HTERT RPE-1 (cell line): ENCODE measurements around the gene NCKAP5.
"Not testable (repeated sequence)": the region's sequence is repeated elsewhere in the genome, so short reads cannot be mapped to it uniquely, and the experiment has no call there.

ENCODE experiments used
- in situ Hi-C: fragments of 300-500 bp; cut with MboI; formaldehyde crosslinking; loops from 4 replicates; pipeline ENCODE4 v1.14.3; 2020; ENCODE audit warnings: low sequenced_read_pairs

Gene NCKAP5

DNA sequence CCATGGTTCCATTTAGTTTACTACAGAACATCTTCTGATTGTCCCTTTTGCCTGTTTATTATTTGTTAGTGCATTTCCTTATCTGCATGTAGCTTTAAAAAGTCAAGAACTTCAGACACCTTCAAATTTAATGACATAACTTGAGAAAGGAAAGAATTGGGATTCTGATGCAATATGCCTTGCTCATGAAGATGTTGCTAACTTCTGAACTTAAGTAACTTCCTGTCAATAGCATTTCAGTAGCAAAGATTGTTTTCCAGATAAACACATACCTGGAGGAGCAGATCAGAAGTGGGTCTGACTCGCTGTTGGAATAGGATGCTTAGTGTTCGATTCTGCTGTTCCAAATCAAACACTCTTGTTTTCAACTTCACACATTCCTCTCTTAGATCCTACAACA is 708.0 kb downstream of the NCKAP5 start:
- in situ Hi-C loops = no loop called here

DNA sequence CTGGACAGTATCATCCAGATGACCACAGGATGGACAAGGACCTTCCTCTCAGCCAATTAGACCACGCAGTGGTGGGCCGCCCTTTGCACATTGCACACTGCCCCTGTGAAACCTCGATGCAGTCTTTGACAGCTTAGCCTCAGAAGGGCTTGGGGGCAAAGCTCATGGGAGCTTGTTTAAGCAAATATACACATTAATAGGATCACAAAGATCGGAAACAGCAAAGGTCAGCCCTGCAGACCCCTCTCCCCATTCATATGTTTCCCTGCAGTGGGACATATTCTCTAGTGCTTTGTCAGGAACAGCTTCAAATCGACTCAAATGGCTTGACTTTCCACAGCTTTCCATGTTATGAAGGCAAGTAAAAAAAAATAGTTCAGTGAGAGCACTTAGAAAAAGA is 708.7 kb downstream of the NCKAP5 start:
- in situ Hi-C loops = no loop called here

DNA sequence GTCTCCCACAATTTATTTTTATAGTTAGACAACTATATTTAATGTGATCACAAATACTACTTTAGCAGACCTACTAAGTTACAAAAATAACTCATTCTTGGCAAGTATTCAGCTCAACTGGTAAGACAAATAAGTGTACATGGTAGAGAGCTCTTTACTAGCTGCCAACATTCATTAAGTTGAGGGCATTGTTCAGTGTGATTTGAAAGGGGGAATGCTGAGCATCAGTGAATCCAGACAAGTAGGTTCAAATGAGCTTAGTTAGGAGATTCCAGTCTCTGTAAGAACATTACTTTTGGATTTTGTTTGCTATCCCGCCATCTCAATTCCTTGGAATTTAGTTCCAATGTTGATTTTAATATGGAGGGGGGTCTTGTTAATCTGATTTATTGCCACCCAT is 710.9 kb downstream of the NCKAP5 start:
- in situ Hi-C loops = no loop called here

DNA sequence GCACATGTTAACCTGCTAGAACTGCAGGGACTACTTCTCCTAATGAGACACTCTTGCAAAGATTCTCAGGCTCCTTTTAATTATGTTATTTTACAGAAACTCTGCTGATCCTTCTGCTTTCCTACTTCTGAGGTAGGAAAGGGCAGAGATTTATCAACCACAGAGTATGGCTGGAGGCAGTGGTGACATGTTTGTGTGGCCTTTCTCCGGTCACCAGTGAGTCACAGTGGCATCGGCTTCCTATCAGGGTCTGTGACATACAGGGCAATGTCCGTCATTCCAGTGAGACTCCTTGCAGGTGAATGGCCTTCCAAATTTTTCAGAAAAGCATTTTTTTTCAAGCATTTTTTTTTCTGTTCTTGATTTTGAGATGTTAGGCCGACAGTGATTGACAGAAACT is 717.6 kb downstream of the NCKAP5 start:
- in situ Hi-C loops = no loop called here

DNA sequence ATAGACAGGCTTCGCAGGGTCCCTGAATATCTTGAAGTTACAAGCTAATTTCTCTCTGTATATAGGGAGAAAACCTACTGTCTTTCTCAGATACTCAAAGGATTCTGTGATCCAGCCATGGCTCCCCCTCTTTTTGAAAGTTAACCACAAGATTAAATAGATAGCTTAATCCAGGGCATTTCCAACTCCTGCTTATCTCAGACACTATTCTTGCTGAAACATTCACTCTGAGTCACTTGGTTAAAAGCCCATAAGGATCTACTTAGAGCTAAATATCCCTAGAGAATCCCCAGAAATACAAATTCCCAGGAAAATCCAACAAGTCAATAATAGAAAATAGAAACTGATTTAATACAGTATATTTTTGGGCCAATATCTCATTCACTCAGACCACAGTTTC is 719.1 kb downstream of the NCKAP5 start:
- in situ Hi-C loops = no loop called here

DNA sequence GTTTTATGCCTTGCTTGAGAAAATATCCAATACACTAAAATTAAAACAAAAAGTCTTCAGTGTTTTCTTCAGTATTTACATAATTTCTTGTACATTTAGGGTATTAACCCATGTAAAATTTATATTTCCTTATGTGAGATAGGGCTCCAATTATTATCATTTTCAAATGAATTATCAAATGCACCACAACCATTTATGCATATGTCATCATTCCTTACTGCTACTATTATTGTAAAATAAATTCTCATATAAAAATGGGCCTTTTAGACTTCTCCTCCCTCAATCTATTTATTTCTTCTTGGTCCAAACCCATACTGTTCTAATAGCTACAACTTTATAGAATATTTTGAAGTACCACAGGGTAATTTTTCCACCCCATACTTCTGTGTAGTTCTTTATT is 722.9 kb downstream of the NCKAP5 start:
- in situ Hi-C loops = no loop called here

DNA sequence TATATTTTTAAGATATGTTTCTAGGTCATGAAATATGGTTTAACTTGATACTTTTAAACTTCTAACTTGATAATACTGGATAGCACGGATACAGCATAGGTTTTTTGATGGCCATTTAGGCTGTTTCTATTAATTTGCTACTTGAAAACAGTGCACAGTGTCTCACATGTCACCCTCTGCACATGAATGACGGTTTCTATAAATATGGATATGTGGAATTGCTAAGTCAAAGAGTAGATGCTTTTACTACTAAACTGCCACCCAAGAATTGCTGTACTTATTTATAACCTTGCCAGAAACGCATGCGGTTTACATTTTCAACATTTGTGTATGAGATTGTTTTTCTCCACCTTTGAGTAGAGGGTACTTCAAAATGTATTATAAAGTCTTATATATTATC is 723.7 kb downstream of the NCKAP5 start:
- in situ Hi-C loops = no loop called here

DNA sequence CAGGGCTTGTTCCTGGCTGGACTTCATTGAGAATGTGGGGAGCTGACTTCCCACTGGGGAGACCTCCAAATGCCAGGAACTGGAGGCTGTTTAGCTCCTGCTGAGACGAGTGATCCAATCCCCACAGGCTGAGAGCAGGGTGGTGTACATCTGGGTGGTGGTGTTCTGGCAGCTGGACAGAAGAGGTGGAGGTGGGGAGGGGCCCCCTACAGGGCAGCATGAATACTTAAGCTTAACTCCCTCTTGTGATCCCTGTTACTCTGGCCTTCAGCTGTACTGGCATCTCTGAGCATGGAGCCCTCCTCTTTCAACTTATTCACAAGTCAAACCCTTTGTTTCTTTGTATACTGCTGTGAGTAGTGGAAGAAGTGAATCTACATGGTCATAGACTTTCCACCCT is 730.5 kb downstream of the NCKAP5 start:
- in situ Hi-C loops = no loop called here

DNA sequence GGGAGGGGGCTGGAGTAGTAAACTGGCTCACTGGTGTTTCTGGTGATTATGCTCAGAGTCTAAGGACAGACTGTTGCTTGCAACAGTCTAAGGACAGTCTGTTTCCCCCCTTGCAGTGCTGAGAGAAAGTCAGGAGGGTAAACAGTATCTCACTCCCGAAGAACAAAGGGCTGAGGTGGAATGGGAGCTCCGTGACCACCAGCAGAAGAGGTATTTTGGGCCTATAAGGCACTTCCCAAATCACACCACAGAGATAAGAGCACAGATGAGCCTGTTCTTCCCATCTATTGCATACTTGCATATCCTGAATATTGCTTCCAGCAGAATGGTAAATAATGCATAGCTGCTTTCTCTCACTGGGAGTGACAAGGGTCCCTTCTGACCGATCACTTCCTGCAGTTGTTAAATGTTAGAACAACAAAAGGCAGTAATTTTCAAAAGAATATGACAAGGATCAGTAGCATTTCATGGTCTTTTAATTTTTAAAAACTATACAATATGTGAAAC is 737.9 kb downstream of the NCKAP5 start:
- in situ Hi-C loops = no loop called here

DNA sequence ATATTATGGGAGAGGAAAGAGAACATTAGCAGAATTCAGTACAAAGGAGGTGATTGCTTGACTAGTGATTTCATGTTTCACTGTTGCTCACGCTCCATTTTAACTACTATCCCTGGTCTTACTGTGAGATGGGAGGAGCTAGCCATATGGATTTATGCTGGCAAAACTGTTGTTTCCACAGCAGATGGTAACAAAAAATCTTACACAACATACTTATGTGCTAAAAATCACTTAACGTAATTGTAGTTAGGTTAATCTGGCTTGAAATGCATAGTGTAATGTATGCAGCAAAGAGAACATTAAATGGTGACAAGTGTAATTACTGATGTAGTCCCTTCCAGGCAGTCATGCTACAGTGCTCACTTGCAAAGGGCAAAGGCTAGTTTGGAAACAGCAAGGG is 742.7 kb downstream of the NCKAP5 start:
- in situ Hi-C loops = no loop called here

DNA sequence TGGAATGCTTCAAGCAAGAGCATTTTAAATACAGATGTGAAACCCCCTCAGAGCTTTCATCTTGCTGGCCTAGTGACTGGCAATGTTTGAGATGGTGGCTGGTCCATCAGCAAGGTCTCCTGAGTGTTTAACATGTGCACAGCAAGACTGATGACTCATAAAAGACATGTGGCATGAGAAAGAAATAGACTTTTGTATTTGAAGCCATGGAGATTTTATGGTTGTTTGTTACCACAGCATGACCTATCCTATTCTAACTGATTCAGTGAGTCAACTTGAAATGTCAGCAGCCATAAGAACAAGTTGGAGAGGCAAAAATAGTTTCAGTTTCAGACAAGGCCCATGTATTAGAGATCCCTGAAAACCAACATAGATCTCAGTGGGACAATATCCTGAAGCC is 743.5 kb downstream of the NCKAP5 start:
- in situ Hi-C loops = no loop called here

DNA sequence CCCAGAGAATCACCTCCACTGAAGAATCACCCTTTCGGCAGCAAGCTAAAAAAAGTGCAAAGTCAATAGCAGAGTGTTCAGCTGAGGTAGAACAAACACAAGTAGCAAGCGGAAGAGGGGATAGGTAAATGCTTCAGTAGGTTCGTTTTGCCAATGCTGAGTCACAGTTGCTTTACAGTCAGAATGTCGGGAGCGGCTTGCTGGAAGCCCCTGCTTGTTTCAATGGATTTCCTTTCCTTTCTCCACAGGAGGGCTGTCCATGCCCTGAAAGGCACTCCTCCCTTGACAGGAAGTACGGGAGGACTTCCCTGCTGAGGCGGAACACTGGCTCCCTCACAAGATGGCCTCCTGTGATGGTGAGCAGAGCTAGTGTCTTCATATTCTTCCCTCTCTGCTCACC is 752.0 kb downstream of the NCKAP5 start:
- in situ Hi-C loops = no loop called here

DNA sequence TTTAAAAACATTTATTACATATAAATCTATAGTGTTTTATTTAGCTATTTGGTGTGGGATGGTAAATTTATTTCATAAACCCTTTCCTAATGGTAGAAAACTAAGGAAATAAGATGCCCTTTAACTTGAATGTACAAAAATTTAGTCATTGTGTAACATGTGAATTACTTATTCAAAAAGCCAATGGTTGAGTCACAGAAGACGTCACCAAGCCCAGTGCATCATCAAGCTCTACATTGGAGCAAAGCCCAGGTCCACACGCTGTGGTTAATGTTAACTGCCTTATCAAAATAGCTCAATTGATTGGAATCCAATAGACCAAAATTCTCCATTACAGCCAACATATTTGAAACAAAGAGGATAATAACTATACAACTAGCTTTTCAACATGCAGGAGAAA is 752.7 kb downstream of the NCKAP5 start:
- in situ Hi-C loops = no loop called here

DNA sequence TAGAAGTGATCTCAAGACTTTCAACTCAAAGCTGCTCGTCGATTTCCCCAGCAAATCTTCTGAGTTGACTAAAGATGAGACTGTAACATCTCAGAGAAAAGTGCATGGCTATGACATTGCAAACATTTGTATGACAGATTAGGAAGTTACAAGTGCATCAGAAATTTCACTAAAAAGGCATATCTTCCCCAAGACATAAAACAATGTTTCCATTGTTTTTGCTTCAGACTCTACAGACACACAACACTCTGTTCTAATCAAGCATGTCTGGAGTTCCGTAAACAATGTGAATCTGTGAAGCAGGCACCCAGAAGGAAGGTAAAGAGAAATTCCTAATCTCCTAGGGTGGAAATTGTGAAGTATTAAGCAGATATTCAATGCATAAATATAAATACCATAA is 753.6 kb downstream of the NCKAP5 start:
- in situ Hi-C loops = no loop called here

DNA sequence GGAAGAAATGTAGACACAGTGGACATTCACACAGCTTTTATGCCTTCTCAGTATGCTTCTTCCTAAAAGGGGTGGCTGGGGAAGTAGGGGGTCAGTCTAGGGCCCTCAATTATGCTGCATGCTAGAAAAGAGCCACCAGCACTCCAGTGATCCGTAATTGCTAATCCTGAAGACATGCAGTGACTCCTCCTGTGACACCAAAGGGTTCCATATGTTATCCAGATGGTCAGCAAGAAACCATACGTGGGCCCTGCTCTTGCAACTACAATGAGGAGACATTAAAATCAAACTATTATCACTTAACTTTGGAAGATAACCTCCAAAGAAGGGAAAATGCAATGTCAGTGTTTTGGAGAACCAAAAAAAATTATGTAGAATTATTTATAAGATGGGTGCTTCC is 754.8 kb downstream of the NCKAP5 start:
- in situ Hi-C loops = no loop called here

DNA sequence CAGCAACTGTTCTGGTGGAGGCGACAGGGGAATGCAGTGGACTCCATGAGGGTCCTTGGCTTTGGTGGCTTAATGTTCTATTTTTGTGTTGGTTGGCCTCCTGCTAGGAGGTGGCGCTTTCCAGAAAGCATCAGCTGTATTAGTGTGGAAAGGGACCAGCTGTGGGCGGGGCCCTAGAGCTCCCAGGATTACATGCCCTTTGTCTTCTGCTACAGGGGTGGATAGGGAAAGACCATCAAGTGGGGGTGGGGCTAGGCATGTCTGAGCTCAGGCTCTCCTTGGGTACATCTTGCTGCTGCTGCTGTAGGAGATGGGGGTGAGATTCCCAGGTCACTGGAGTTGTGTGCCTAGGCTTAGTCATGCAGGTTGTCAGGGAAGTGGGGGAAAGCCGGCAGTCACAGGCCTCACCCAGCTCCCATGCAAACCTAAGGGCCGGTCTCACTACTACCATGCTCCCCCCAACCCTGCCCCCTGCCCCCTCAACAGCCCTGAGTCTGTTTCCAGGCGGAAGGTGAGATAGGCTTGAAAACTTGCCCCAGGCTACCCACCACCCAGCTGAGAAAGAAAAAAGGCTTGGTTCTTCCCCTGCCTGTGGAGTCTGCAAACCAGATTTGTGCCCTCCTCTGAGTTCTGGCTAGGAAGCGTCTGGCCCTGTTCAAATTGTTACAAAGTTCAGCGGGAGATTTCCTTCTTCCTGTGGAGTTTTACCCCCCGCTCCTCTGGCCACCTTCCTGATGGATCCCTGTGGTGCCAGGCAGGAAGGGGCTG is 756.9 kb downstream of the NCKAP5 start:
- in situ Hi-C loops = no loop called here

DNA sequence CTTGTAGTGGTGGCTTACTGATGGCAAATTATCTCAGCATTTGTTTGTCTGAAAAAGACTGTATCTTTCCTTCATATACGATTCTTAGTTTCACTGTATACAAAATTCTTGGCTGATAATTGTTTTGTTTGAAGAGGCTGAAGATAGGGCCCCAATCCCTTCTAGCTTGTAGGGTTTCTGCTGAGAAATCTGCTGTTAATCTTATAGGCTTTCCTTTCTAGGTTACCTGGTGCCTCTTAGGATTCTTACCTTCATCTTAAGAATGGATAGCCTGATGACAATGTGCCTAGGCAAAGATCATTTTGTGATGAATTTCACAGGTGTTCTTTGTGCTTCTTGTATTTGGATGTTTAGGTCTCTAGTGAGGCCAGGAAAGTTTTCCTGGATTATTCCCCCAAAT is 758.3 kb downstream of the NCKAP5 start:
- in situ Hi-C loops = not testable (repeated sequence)

DNA sequence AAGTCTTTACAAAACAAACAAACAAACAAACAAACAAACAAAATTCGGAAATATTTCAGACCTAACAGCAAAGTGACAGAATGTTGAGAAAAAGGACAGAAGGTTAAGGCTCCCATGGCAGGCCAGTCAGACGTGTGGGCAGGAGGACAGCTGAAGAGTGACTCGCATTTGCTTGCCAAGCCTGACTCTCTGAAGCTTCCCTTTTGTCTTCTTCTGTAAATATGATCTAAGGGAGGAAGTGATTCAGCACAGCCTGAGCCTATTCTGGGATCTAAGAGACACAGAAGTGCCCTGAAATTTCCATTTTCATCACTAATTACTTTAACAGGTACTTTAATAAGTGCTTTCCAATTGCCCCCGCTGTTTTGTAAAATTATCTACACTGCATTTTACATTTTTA is 764.2 kb downstream of the NCKAP5 start:
- in situ Hi-C loops = no loop called here

DNA sequence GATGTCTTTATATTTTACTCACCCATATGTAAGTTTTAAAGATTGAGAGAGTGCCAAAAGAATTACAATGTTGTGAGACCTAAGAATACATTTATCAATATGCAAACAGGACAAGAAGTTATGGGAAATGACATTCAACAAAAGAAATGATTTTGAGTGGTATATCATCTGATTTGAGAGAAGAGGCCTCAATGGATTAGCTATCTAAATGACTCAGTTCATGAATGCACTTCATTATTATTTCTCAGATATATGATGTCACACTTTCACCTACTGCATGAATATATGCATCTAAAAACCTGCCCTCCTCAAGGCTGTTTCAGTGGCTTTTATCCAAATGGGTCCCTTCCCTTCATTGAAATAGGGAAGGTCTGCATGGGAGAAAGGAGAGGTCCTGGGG is 769.9 kb downstream of the NCKAP5 start:
- in situ Hi-C loops = no loop called here

DNA sequence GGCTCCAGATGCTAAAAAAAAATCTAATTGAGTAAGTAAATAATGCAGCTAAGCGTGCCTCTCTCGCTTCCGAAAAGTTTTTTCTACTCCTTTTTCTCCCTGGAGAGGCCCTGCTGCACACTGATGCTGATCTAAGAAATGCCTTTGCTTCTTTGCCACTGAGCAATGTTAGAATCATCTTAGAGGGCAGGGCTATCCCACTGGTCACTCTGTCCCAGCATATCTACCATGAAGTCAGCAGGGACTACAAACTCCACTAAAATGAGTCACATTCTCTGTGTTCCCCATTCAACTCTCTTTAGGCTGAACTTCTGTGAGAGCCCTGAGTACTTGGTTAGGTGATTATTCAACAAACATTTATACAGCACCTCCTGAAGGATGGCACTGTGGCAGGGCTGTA is 770.7 kb downstream of the NCKAP5 start:
- in situ Hi-C loops = no loop called here

DNA sequence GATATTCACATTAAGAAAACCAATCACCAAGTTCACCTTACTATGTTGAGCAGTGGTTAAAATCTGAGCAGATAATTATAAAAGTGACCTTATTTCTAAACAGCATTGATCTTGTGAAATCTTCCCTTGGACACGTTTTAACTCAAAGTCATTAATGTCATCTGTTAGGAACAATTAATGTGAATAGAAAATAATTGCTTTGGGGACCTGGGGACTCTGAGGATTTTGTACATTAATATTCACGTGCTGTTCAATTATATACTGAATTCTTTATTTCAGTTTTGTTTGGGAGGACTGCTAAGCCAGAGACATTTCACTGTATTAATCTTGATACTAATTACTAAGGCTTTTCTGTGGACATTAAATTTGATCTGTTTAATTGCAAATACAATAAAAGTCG is 771.2 kb downstream of the NCKAP5 start:
- in situ Hi-C loops = no loop called here

DNA sequence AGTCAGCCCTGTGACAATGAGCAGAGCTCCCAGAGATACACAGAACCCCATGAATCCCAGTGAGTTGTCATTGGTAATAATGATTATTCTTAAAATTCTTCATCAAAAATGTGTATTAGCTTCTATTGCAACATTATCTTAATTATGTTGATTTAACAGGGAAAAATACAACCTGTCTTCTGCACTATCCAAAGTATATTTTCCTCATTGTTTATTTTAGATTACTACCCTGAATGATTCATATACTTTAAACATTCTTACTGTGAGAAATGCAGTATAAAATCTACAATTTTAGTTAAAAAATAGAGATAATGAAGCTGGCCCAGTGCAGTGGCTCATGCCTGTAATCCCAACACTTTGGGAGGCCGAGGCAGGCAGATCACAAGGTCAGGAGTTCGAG is 773.0 kb downstream of the NCKAP5 start:
- in situ Hi-C loops = no loop called here

DNA sequence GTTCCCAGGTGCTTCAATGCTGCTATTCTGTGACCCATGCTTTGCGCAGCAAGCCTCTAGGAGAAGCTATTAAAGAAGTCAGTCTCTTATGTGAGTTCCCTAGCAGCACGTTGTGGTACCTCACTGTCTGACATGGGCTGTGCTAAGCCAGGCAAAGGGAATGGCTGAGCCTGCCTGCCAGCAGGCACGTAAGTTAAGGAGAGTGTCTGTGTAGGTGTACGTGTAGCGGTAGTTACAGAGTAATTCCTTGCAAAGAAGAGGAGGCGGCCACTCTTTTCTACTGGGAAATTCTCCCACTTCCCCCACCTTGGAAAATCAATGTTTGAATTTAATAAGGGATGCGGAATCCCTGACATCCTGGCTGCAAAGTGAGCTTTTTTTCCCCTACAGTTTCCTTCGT is 774.7 kb downstream of the NCKAP5 start:
- in situ Hi-C loops = no loop called here
